T-helper 2 cell treated with Interferon-gamma antibody and Interleukin-4, amounts not matched to agents 5 μg/mL and 100 μg/mL, for 36 hours (primary cell): ENCODE data around the gene SPAAR.
A peak's percentile ranks its signal among the peaks of the same experiment; 100 is the strongest.

Source experiments
- DNase-seq: peaks from one replicate; pipeline ENCODE4 v3.0.0; 2021; ENCODE audit warnings: low spot score
- H3K27ac Mint-ChIP-seq: one replicate; pipeline ENCODE4 v1.8.0; 2021; ENCODE audit warnings: mild to moderate bottlenecking, mixed read lengths
- H3K27me3 Mint-ChIP-seq: one replicate; pipeline ENCODE4 v1.8.0; 2021; ENCODE audit warnings: low read depth, mixed read lengths
- H3K36me3 Mint-ChIP-seq: one replicate; pipeline ENCODE4 v1.8.0; 2021; ENCODE audit warnings: low read depth, mixed read lengths
- H3K4me1 Mint-ChIP-seq: one replicate; pipeline ENCODE4 v1.8.0; 2021; ENCODE audit warnings: low read depth, mixed read lengths
- H3K4me3 Mint-ChIP-seq: one replicate; pipeline ENCODE4 v1.8.0; 2022; ENCODE audit warnings: mild to moderate bottlenecking, moderate library complexity, mixed read lengths
- H3K9me3 Mint-ChIP-seq: one replicate; pipeline ENCODE4 v1.8.0; 2021; ENCODE audit warnings: mixed read lengths

The SPAAR gene

GRCh38 chr9:35940458-35941407 is 31.4 kb downstream of the SPAAR start:
- Mint-ChIP-seq H3K9me3 (peaks cover 9% of the 10 kb centered on the region), H3K4me3 (peak overlapping the region; percentile 12), H3K4me1 (peaks cover 32% of the 10 kb centered on the region), H3K36me3 (peaks cover 4% of the 10 kb centered on the region), H3K27me3 (peaks cover 5% of the 10 kb centered on the region), H3K27ac (peak overlapping the region; percentile 17)
- no peak for DNase-seq

- DNase-seq = no peak
- Mint-ChIP-seq H3K27ac (no peak overlapping the region), H3K4me3 (no peak overlapping the region), H3K4me1 (peaks cover 32% of the 10 kb centered on the region), H3K27me3 (peaks cover 6% of the 10 kb centered on the region), H3K9me3 (peaks cover 2% of the 10 kb centered on the region), H3K36me3 (peaks cover 2% of the 10 kb centered on the region)
Observed at GRCh38 chr9:35942286-35942685, 33.0 kb downstream of the SPAAR start.

- Mint-ChIP-seq H3K27me3 (peaks cover 11% of the 10 kb centered on the region), H3K27ac (no peak overlapping the region), H3K4me1 (peaks cover 26% of the 10 kb centered on the region), H3K4me3 (no peak overlapping the region), H3K36me3 (no peaks in the 10 kb centered on the region), H3K9me3 (no peaks in the 10 kb centered on the region)
- DNase-seq = no peak
Observed at GRCh38 chr9:35944173-35944572, 34.9 kb downstream of the SPAAR start.

- Mint-ChIP-seq H3K36me3 (no peaks in the 10 kb centered on the region), H3K4me1 (peaks cover 22% of the 10 kb centered on the region), H3K27me3 (peaks cover 11% of the 10 kb centered on the region), H3K27ac (no peak overlapping the region), H3K9me3 (no peaks in the 10 kb centered on the region), H3K4me3 (no peak overlapping the region)
- no peak for DNase-seq
Observed at GRCh38 chr9:35944841-35945240, 35.6 kb downstream of the SPAAR start.

- peak; percentile 34 for DNase-seq
- peaks cover 15% of the 10 kb centered on the region for H3K4me1 Mint-ChIP-seq
- no peak overlapping the region for H3K4me3 Mint-ChIP-seq
- peaks cover 13% of the 10 kb centered on the region for H3K27me3 Mint-ChIP-seq
- H3K27ac Mint-ChIP-seq = no peak overlapping the region
- no peaks in the 10 kb centered on the region for H3K9me3 Mint-ChIP-seq
- H3K36me3 Mint-ChIP-seq = no peaks in the 10 kb centered on the region
Observed at GRCh38 chr9:35945341-35946018, 36.2 kb downstream of the SPAAR start.

GRCh38 chr9:35948451-35948850 is 39.2 kb downstream of the SPAAR start:
- peaks cover 27% of the 10 kb centered on the region for H3K27me3 Mint-ChIP-seq
- no peak for DNase-seq
- no peak overlapping the region for H3K27ac Mint-ChIP-seq
- no peaks in the 10 kb centered on the region for H3K9me3 Mint-ChIP-seq
- H3K36me3 Mint-ChIP-seq = no peaks in the 10 kb centered on the region
- H3K4me3 Mint-ChIP-seq = no peak overlapping the region
- H3K4me1 Mint-ChIP-seq = peaks cover 4% of the 10 kb centered on the region

- Mint-ChIP-seq H3K36me3 (no peaks in the 10 kb centered on the region), H3K4me1 (peaks cover 4% of the 10 kb centered on the region), H3K27ac (no peak overlapping the region), H3K9me3 (no peaks in the 10 kb centered on the region), H3K4me3 (no peak overlapping the region), H3K27me3 (peaks cover 30% of the 10 kb centered on the region)
- DNase-seq = no peak
Observed at GRCh38 chr9:35948901-35949318, 39.6 kb downstream of the SPAAR start.

GRCh38 chr9:35951736-35952135 is 42.4 kb downstream of the SPAAR start:
- Mint-ChIP-seq H3K4me3 (no peak overlapping the region), H3K9me3 (no peaks in the 10 kb centered on the region), H3K36me3 (no peaks in the 10 kb centered on the region), H3K27me3 (peaks cover 37% of the 10 kb centered on the region), H3K4me1 (peaks cover 1% of the 10 kb centered on the region), H3K27ac (no peak overlapping the region)
- DNase-seq = no peak

GRCh38 chr9:35952526-35953191 is 43.4 kb downstream of the SPAAR start:
- Mint-ChIP-seq H3K27ac (no peak overlapping the region), H3K4me1 (peaks cover 1% of the 10 kb centered on the region), H3K27me3 (peaks cover 41% of the 10 kb centered on the region), H3K36me3 (no peaks in the 10 kb centered on the region), H3K4me3 (no peak overlapping the region), H3K9me3 (no peaks in the 10 kb centered on the region)
- no peak for DNase-seq

- peak; percentile 20 for DNase-seq
- H3K9me3 Mint-ChIP-seq = no peaks in the 10 kb centered on the region
- no peak overlapping the region for H3K4me3 Mint-ChIP-seq
- H3K27me3 Mint-ChIP-seq = peaks cover 43% of the 10 kb centered on the region
- H3K36me3 Mint-ChIP-seq = no peaks in the 10 kb centered on the region
- no peak overlapping the region for H3K27ac Mint-ChIP-seq
- H3K4me1 Mint-ChIP-seq = peaks cover 1% of the 10 kb centered on the region
Observed at GRCh38 chr9:35954942-35955546, 45.8 kb downstream of the SPAAR start.

GRCh38 chr9:35956651-35957050 is 47.4 kb downstream of the SPAAR start:
- no peaks in the 10 kb centered on the region for H3K36me3 Mint-ChIP-seq
- peaks cover 43% of the 10 kb centered on the region for H3K27me3 Mint-ChIP-seq
- no peak overlapping the region for H3K27ac Mint-ChIP-seq
- no peak overlapping the region for H3K4me3 Mint-ChIP-seq
- DNase-seq = no peak
- H3K9me3 Mint-ChIP-seq = no peaks in the 10 kb centered on the region
- H3K4me1 Mint-ChIP-seq = peaks cover 1% of the 10 kb centered on the region

- peaks cover 33% of the 10 kb centered on the region for H3K27me3 Mint-ChIP-seq
- peaks cover 1% of the 10 kb centered on the region for H3K4me1 Mint-ChIP-seq
- no peak for DNase-seq
- H3K9me3 Mint-ChIP-seq = no peaks in the 10 kb centered on the region
- H3K27ac Mint-ChIP-seq = no peak within 1 kb of the TSS
- no peak within 1 kb of the TSS for H3K4me3 Mint-ChIP-seq
- no peaks in the 10 kb centered on the region for H3K36me3 Mint-ChIP-seq
Observed at GRCh38 chr9:35958104-35958837, 49.0 kb downstream of the SPAAR start, which contains the start of gene OR2S2. OR2S2 (minus strand) TSS chr9:35958154; CDS start chr9:35958098, 56 bp downstream.

- peaks cover 27% of the 10 kb centered on the region for H3K27me3 Mint-ChIP-seq
- no peak overlapping the region for H3K4me3 Mint-ChIP-seq
- DNase-seq = no peak
- no peaks in the 10 kb centered on the region for H3K9me3 Mint-ChIP-seq
- no peak overlapping the region for H3K27ac Mint-ChIP-seq
- H3K4me1 Mint-ChIP-seq = no peaks in the 10 kb centered on the region
- no peaks in the 10 kb centered on the region for H3K36me3 Mint-ChIP-seq
Observed at GRCh38 chr9:35960039-35960655, 50.9 kb downstream of the SPAAR start.
